GM19397 (cell line): ENCODE results near the gene POPDC2.

Experiments used
- ATAC-seq: cut with Tn5 transposase; IDR thresholded peaks from one replicate; pipeline ENCODE4 v1.9.1; 2021; ENCODE audit warnings: mild to moderate bottlenecking, moderate library complexity; ENCODE audit not compliant: unreplicated experiment

Gene POPDC2

GRCh38 chr3:119672776-119673175 lies 12.4 kb upstream of the POPDC2 start:
- ATAC-seq = no peak

GRCh38 chr3:119669906-119670570 lies 9.6 kb upstream of the POPDC2 start:
- ATAC-seq = no peak

- no peak for ATAC-seq
Measured at GRCh38 chr3:119665954-119666559, 5.7 kb upstream of the POPDC2 start.

- no peak for ATAC-seq
Measured at GRCh38 chr3:119664850-119665379, 4.5 kb upstream of the POPDC2 start.

GRCh38 chr3:119664370-119664769 lies 4.0 kb upstream of the POPDC2 start:
- ATAC-seq = no peak

GRCh38 chr3:119663885-119664284 lies 3.5 kb upstream of the POPDC2 start:
- no peak for ATAC-seq

- ATAC-seq = no peak
Measured at GRCh38 chr3:119662604-119663373, 2.4 kb upstream of the POPDC2 start.

- no peak for ATAC-seq
Measured at GRCh38 chr3:119659606-119660291, 640 bp downstream of the POPDC2 start.

GRCh38 chr3:119658994-119659393 lies 1.4 kb downstream of the POPDC2 start:
- no peak for ATAC-seq

GRCh38 chr3:119657887-119658702 lies 2.3 kb downstream of the POPDC2 start:
- no peak for ATAC-seq

GRCh38 chr3:119653876-119654275 lies 6.5 kb downstream of the POPDC2 start:
- ATAC-seq = no peak

- no peak for ATAC-seq
Measured at GRCh38 chr3:119652306-119653033, 7.9 kb downstream of the POPDC2 start.

GRCh38 chr3:119649761-119650160 lies 10.6 kb downstream of the POPDC2 start:
- ATAC-seq = no peak

- ATAC-seq = no peak
Measured at GRCh38 chr3:119647843-119648575, 12.4 kb downstream of the POPDC2 start.

GRCh38 chr3:119647171-119647570 lies 13.2 kb downstream of the POPDC2 start:
- no peak for ATAC-seq

- no peak for ATAC-seq
Measured at GRCh38 chr3:119645813-119646212, 14.6 kb downstream of the POPDC2 start.

GRCh38 chr3:119644481-119644880 lies 15.9 kb downstream of the POPDC2 start:
- ATAC-seq = no peak

- ATAC-seq = no peak
Measured at GRCh38 chr3:119643528-119643927, 16.9 kb downstream of the POPDC2 start.
